GM12878 (cell line): ENCODE results near the gene NFKBIZ. TPM values are rescaled to one million over a fixed set of nuclear protein-coding genes. Genes with fewer than 3 reads are reported as not detected.

Experiments
- CBX5 ChIP-seq: sonication (generic); IDR thresholded peaks from 2 replicates; pipeline ENCODE4 v1.6.1; 2016; ENCODE audit warnings: low read depth, moderate library complexity, mild to moderate bottlenecking, inconsistent platforms
- CEBPB ChIP-seq, 2 experiments: fragments of 150-350 bp in 1 of 2; IDR thresholded peaks; 2 replicates each; pipeline ENCODE4 v1.6.1; 2012 to 2014; ENCODE audit warnings: low read depth in 2 of 2, low read length in 2 of 2, borderline replicate concordance in 1 of 2, inconsistent platforms in 1 of 2
- CHD4 ChIP-seq: fragments of 200-600 bp; sonication (generic); IDR thresholded peaks from 2 replicates; pipeline ENCODE4 v1.6.1; 2016; ENCODE audit warnings: mild to moderate bottlenecking
- CREM ChIP-seq: IDR thresholded peaks from 2 replicates; pipeline ENCODE4 v1.6.1; 2014; ENCODE audit warnings: antibody characterized with exemption, low read depth
- DPF2 ChIP-seq: fragments of 450-650 bp; IDR thresholded peaks from 2 replicates; pipeline ENCODE4 v1.6.1; 2017; ENCODE audit warnings: mild to moderate bottlenecking
- EP300 ChIP-seq, 2 experiments: fragments of 150-350 bp in 1 of 2; IDR thresholded peaks; 2 replicates each; pipeline ENCODE4 v1.6.1; 2011 to 2012; ENCODE audit warnings: low read depth in 2 of 2, low read length in 2 of 2, borderline replicate concordance in 1 of 2, improper control_type of control experiment in 1 of 2, inconsistent platforms in 1 of 2; ENCODE audit not compliant: control insufficient read depth in 1 of 2
- EZH2 ChIP-seq: IDR thresholded peaks from 2 replicates; pipeline ENCODE4 v1.6.1; 2012; ENCODE audit warnings: low read depth, mild to moderate bottlenecking, control low read depth, inconsistent platforms, low read length, borderline replicate concordance; ENCODE audit not compliant: control insufficient read depth
- FOXM1 ChIP-seq: IDR thresholded peaks from 2 replicates; pipeline ENCODE4 v1.6.1; 2012; ENCODE audit warnings: low read depth, mild to moderate bottlenecking, inconsistent platforms, low read length, moderate library complexity
- HDGF ChIP-seq: fragments of 450-650 bp; IDR thresholded peaks from 2 replicates; pipeline ENCODE4 v1.6.1; 2016; ENCODE audit warnings: antibody characterized with exemption
- IRF4 ChIP-seq: IDR thresholded peaks from 2 replicates; pipeline ENCODE4 v1.6.1; 2011; ENCODE audit warnings: low read depth, low read length
- MEF2B ChIP-seq: fragments of 450-650 bp; IDR thresholded peaks from 2 replicates; pipeline ENCODE4 v1.6.1; 2018; ENCODE audit warnings: mild to moderate bottlenecking, moderate library complexity; ENCODE audit not compliant: partially characterized antibody, poor library complexity, severe bottlenecking
- NFXL1 ChIP-seq: fragments of 450-650 bp; IDR thresholded peaks from 2 replicates; pipeline ENCODE4 v1.6.1; 2017; ENCODE audit warnings: antibody characterized with exemption, mild to moderate bottlenecking, borderline replicate concordance
- POLR2AphosphoS5 ChIP-seq: IDR thresholded peaks from 2 replicates; pipeline ENCODE4 v1.6.1; 2011; ENCODE audit warnings: mild to moderate bottlenecking, low read length, inconsistent platforms
- RAD21 ChIP-seq: IDR thresholded peaks from 2 replicates; pipeline ENCODE4 v1.6.1; 2011; ENCODE audit warnings: mild to moderate bottlenecking, low read depth, low read length, moderate library complexity; ENCODE audit not compliant: insufficient read depth
- SMAD1 ChIP-seq: fragments of 450-650 bp; IDR thresholded peaks from 2 replicates; pipeline ENCODE4 v1.6.1; 2018; ENCODE audit warnings: mild to moderate bottlenecking, low read depth; ENCODE audit not compliant: partially characterized antibody
- SMAD5 ChIP-seq: IDR thresholded peaks from 2 replicates; pipeline ENCODE4 v1.6.1; 2016; ENCODE audit warnings: antibody characterized with exemption, low read depth
- SMARCA5 ChIP-seq: fragments of 450-650 bp; IDR thresholded peaks from 2 replicates; pipeline ENCODE4 v1.6.1; 2017; ENCODE audit warnings: mild to moderate bottlenecking
- STAT1 ChIP-seq: fragments of 450-650 bp; conservative IDR thresholded peaks from 2 replicates; pipeline ENCODE4 v1.6.1; 2014; ENCODE audit warnings: antibody characterized with exemption, mild to moderate bottlenecking
- TBL1XR1 ChIP-seq: IDR thresholded peaks from 2 replicates; pipeline ENCODE4 v1.6.1; 2012; ENCODE audit warnings: low read depth, low read length, improper control_type of control experiment
- ZNF24 ChIP-seq: fragments of 450-650 bp; IDR thresholded peaks from 2 replicates; pipeline ENCODE4 v1.6.1; 2017; ENCODE audit warnings: antibody characterized with exemption, mild to moderate bottlenecking
- ZZZ3 ChIP-seq: IDR thresholded peaks from 2 replicates; pipeline ENCODE4 v1.6.1; 2011; ENCODE audit warnings: low read depth; ENCODE audit not compliant: control insufficient read depth, insufficient read length
- polyA plus RNA-seq, 11 experiments: library from polyadenylated mRNA; depleted of rRNA in 4 of 11; unstranded in 6 of 11; stranded (reverse) in 5 of 11; fragments of >200 nt; fragmentation: Nextera tagmentation in 4 of 11; fragmentation: Illumina TruSeq in 1 of 11; extraction: Ambion mirVana in 4 of 11; extraction: Trizol in 1 of 11; gene quantifications; 1 replicate in 1 of 11; 2 replicates in 10 of 11; pipeline versions ENCODE4 v1.2.1 to v1.2.3, GENCODE V29; 2011 to 2016; ENCODE audit warnings: inconsistent platforms in 2 of 11, missing spikeins in 2 of 11, low read depth in 1 of 11
- total RNA-seq, 4 experiments: library from RNA; depleted of rRNA in 3 of 4; stranded (reverse); fragments of >200 nt in 3 of 4; fragmentation: Illumina TruSeq in 1 of 4; extraction: Trizol in 1 of 4; gene quantifications; 2 replicates each; pipeline versions ENCODE4 v1.2.1 to v1.2.3, GENCODE V29; 2013 to 2021
- TF ChIP-seq, protein P1 (sequence below): fragments of 450-650 bp; IDR thresholded peaks from 2 replicates; pipeline ENCODE4 v1.6.1; 2017; ENCODE audit warnings: mild to moderate bottlenecking
- TF ChIP-seq, protein P2 (sequence below): fragments of 450-650 bp; formaldehyde crosslinking; IDR thresholded peaks from 2 replicates; pipeline ENCODE4 v1.4.0; 2022; ENCODE audit warnings: mild to moderate bottlenecking, moderate library complexity
- TF ChIP-seq, protein P3 (sequence below): IDR thresholded peaks from 2 replicates; pipeline ENCODE4 v1.6.1; 2011; ENCODE audit warnings: borderline replicate concordance, low read depth, mild to moderate bottlenecking, moderate library complexity, mixed read lengths, low read length; ENCODE audit not compliant: insufficient read depth; ENCODE audit errors: extremely low read length

The NFKBIZ gene
- total and polyA plus RNA-seq, 10 of the 15 experiments (the other 5 are each of a cell fraction or from before 2014, with no cell fraction given), result 6.3 to 53.8 (median 17.3) TPM

DNA sequence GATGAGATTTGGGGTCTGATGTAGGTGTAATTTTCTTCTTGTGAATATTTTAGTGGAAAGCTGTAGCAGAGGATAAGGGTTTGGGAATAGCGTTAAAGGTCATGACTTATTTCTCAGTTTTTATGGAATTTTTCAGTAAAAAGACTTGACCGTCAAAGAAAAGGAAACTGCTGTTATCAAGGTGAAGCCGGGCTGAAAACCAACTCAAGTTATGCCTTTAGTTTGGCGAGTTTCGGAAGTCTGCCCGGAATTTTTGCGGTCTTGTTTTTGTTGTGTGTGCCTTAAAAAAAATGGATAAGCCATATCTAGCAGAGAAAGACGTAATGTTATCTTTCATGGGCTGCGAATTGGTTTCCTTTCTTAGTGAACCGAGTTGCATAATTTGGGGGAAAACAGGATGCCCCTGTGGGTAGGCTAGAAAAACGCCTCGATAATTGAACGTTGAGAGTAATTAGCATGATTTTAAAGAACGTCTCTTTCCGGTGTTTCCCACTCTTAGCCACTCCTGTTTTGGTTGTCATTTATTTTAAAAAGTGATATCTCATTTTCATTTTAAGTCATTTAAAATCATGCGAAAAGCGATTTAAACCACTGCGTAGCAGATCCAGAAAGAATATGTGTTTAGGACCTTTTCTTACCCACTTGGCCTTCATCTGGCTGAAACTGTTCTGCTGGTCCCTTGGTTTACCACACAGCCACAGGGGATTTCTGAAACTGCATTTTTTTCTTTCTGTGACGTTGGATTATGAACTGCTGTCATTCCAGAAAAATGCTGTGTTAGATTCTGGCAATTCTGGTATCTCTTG lies 1.1 kb downstream of the NFKBIZ start (continued):
- TF ChIP-seq, protein P1, sequence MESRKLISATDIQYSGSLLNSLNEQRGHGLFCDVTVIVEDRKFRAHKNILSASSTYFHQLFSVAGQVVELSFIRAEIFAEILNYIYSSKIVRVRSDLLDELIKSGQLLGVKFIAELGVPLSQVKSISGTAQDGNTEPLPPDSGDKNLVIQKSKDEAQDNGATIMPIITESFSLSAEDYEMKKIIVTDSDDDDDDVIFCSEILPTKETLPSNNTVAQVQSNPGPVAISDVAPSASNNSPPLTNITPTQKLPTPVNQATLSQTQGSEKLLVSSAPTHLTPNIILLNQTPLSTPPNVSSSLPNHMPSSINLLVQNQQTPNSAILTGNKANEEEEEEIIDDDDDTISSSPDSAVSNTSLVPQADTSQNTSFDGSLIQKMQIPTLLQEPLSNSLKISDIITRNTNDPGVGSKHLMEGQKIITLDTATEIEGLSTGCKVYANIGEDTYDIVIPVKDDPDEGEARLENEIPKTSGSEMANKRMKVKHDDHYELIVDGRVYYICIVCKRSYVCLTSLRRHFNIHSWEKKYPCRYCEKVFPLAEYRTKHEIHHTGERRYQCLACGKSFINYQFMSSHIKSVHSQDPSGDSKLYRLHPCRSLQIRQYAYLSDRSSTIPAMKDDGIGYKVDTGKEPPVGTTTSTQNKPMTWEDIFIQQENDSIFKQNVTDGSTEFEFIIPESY, result no peak
- TF ChIP-seq ZZZ3 (no peak), HDGF (no peak), SMARCA5 (0 out of 2 replicates have a peak, but pooled peaks have one; percentile 6), NFXL1 (no peak), TBL1XR1 (peak; percentile 78), CREM (peak; percentile 91), DPF2 (peak; percentile 60), MEF2B (peak; percentile 90), ZNF24 (0 out of 2 replicates have a peak, but pooled peaks have one; percentile 8), CEBPB (IDR thresholded peaks at IDR 0.05; ENCODE audit: borderline replicate concordance in 1 of 2, low read depth in 2 of 2, low read length in 2 of 2) (0 out of 4 replicates have a peak, but pooled peaks have one; percentile 30 to 56), CHD4 (no peak), EP300 (IDR thresholded peaks at IDR 0.05; ENCODE audit: borderline replicate concordance in 1 of 2, control insufficient read depth in 1 of 2, low read depth in 2 of 2, low read length in 2 of 2) (peak; percentile 69 to 93), SMAD1 (peak; percentile 20), RAD21 (0 out of 2 replicates have a peak, but pooled peaks have one; percentile 4), SMAD5 (no peak), EZH2 (no peak), STAT1 (no peak), IRF4 (peak; percentile 52; the same call in 1 of the 2 replicates), POLR2AphosphoS5 (peak; percentile 79), CBX5 (no peak; the same call in none of the 2 replicates), FOXM1 (peak; percentile 71; the same call in 1 of the 2 replicates)
- TF ChIP-seq, protein P2, sequence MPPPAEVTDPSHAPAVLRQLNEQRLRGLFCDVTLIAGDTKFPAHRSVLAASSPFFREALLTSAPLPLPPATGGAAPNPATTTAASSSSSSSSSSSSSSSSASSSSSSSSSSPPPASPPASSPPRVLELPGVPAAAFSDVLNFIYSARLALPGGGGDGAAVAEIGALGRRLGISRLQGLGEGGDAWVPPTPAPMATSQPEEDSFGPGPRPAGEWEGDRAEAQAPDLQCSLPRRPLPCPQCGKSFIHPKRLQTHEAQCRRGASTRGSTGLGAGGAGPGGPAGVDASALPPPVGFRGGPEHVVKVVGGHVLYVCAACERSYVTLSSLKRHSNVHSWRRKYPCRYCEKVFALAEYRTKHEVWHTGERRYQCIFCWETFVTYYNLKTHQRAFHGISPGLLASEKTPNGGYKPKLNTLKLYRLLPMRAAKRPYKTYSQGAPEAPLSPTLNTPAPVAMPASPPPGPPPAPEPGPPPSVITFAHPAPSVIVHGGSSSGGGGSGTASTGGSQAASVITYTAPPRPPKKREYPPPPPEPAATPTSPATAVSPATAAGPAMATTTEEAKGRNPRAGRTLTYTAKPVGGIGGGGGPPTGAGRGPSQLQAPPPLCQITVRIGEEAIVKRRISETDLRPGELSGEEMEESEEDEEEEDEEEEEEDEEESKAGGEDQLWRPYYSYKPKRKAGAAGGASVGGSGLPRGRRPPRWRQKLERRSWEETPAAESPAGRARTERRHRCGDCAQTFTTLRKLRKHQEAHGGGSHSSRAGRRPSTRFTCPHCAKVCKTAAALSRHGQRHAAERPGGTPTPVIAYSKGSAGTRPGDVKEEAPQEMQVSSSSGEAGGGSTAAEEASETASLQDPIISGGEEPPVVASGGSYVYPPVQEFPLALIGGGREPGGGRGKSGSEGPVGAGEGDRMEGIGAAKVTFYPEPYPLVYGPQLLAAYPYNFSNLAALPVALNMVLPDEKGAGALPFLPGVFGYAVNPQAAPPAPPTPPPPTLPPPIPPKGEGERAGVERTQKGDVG (CRISPR knock-in tag), result no peak
- TF ChIP-seq, protein P3, sequence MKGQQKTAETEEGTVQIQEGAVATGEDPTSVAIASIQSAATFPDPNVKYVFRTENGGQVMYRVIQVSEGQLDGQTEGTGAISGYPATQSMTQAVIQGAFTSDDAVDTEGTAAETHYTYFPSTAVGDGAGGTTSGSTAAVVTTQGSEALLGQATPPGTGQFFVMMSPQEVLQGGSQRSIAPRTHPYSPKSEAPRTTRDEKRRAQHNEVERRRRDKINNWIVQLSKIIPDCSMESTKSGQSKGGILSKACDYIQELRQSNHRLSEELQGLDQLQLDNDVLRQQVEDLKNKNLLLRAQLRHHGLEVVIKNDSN, result no peak
